GM18873 (cell line): ENCODE data around the gene TMEM185B.
"Not testable (repeated sequence)": the region's sequence is repeated elsewhere in the genome, so short reads cannot be mapped to it uniquely, and the experiment has no call there.

ENCODE experiments used
- ATAC-seq: cut with Tn5 transposase; IDR thresholded peaks from one replicate; pipeline ENCODE4 v1.9.1; 2021; ENCODE audit warnings: mild to moderate bottlenecking, moderate library complexity, moderate number of reproducible peaks; ENCODE audit not compliant: unreplicated experiment, low FRiP score

Gene TMEM185B

DNA sequence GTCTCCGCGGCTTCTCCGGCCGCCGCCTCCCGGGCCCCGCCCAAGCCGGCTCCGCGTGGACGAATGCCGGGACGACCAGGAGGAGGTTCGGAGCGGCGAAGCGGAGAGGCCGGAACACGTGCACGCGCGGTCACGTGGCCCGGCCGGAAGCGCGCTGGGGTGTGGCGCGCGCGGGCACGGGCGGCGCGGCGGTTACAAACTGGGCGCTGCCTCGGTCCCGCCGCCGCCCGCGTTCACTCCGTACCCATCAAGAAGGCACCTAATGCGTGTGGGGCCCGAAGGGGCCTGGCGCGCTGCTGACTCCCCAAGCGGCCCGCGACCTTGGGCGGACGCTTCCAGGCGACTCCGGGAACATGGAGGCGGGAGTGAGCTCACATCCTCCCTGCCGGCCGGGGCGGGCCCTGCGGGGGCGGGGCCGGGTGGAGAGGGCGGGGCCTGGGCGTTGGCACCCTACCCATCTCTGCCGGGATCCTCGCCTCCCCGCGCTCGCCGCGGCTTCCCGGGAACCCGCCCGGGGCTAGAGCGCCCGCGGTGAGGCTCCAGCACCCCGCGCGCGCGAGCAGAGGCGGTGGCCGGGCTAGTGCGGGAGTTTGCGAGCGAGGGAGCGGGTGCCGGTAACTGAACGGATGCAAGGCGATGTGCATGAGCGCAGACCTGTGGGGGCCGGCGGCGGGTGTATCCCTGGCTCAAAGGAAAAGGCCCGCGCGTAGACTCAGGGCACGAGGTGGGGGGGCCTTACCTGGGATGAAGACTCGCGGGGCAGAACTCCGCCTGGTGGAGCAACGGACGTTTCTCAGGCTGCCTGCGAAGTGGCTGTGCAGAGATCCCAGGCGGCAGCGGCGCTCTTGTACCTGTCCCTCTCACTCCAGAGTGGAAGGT lies at the start of gene TMEM185B:
TSS of gene TMEM185B (minus strand) at position 367 of the 879 bp plus-strand sequence. CDS start 424 bp downstream, outside the sequence.
- ATAC-seq: peak; percentile 73

DNA sequence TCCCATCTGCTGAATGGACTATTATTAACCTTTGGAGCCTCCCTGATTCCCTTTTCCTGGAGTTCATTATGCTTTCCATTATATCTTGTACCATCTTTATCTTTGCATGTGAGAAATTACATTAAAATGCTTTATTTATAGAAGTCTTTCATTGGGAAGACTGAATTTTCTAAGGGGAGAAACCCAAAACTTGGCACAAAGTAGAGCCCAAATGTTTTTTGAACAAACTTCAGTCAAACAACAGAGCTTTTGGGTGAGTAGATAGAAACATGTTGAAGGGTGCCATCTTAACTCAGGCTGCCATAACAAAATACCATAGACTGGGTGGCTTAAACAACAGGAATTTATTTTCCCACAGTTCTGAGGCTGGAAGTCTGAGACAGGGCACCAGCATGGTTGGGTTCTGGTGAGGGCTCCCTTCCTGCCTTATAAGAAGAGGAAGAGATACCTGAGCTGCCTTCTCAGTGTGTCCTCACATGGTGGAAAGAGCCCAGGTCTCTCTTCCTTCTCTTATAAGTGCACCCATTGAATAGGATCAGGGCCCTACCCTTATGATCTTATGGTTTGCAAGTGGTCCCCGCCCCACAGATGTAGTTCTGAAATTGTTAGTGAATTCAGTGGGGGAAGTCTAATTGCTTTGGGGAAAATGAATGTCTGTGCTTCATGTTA lies 48.6 kb upstream of the TMEM185B start:
- ATAC-seq: no peak

DNA sequence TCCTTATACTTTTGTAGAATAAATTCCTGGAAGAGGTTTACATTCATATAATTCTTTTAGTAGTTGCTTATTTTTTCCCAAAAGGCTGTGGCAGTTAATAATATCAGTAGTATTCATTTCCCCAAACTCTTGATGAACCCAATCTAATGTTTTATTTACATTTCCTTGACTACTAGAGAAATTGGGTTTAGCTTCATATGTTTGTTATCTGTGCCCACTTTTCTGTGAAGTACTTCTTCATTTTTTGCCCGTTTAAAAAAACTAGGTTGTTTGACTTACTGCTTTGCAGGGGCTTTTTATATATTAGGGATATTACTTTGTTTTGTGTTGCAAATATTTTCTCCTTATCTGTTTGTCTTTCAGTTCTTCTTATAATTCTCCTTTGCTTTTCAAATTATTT lies 46.6 kb upstream of the TMEM185B start:
- ATAC-seq: no peak

DNA sequence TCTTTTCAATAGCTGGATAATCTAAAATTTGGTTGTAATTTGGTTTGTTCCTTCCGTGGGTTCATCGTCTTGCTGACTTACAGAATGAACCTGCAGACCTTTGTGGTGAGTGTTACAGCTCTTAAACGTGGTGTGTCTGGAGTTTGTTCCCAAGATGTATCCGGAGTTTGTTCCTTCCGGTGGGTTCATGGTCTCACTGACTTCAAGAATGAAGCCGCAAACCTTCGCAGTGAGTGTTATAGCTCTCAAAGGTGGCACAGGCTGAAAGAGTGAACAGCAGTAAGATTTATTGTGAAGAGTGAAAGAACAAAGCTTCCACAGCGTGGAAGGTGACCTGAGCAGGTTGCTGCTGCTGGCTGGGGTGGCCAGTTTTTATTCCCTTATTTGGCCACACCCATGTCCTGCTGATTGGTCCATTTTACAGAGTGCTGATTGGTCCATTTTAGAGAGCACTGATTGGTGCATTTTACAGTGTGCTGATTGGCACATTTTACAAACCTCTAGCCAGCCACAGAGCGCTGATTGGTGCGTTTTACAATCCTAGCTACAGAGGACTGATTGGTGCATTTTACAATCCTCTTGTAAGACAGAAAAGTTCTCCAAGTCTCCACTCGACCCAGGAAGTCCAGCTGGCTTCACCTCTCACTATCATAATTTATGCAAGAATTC lies 46.0 kb upstream of the TMEM185B start:
- ATAC-seq: no peak

DNA sequence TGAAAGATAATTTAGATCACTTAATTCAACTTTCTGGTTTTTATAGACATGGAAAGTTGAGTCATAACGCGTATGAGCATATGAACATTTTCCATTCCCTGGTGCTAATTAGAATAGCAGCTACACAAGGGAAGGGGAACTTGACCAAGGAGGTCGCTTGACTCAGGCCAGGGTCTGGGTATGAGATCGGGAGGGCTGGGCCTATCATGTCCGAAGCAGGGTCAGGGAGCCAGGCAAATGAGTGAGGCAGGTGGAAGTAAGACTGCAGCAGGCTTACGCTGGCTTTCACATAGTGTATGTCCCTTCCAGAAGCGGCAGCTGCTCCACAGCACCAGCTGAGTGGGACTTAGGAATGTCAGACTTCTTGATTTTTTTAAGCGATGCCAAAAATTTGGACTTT lies 44.1 kb upstream of the TMEM185B start:
- no peak for ATAC-seq

DNA sequence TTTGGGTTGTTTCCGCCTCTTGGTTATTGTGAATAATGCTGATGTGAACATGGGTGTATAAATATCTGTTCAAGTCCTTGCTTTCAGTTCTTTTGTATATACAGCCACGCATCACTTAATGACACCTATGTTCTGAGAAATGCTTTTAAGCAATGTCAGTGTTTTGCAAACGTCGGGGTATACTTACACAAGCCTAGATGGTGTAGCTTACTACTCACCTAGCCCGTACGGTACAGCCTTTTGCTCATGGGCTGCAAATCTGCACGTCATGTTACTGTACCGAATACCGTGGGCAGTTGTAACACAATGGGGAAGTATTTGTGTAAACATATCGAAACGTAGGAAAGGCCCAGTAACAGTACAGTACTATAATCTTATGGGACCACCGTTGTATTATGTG lies 41.8 kb upstream of the TMEM185B start:
- no peak for ATAC-seq

DNA sequence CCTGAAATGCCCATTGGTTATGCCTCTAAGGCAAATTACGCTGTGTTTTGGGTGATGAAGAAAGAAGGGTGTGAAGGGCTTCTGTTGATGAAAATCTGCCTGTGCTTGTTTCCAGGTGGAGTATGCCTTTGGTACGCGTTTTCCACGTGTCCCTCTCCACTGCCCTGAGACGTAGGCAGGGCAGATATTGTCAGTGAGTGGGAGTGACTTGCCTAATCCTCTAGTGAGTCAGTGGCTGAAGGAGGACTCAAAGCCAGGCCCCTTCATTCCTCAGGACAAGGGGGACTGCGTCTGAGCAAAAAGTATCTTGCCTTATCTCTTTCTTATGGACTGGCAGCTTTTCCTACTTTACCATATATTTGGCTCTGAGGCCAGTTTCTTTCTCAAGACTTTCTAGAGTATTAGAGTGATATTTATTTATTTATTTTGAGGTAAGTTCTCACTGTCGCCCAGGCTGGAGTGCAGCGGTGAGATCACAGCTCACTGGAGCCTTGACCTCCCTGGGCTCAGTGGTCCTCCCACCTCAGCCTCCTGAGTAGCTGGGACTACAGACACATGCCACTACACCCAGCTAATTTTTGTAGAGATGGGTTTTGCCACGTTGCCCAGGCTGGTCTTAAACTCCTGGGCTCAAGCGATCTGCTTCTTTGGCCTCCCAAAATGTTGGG lies 39.7 kb upstream of the TMEM185B start:
- no peak for ATAC-seq

DNA sequence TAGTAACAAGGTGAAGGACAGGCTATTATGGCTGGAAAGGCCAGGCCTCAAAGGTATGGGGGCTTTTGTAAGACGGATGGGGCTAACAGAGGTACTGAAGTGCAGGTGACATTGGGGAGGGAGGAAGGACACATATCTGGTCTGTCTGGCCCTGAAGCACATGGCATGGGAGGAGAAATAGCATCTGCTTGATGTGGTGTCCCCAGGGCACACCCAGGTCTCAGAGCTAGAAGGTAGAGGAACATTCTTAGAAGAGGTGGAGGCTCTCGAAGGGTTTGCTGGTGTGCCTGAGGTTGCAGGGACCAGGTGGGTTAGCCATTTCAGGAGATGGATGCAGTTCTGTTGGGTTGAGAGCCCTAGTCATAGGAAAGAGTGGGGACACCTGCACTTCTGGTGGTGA lies 39.0 kb upstream of the TMEM185B start:
- ATAC-seq: no peak

DNA sequence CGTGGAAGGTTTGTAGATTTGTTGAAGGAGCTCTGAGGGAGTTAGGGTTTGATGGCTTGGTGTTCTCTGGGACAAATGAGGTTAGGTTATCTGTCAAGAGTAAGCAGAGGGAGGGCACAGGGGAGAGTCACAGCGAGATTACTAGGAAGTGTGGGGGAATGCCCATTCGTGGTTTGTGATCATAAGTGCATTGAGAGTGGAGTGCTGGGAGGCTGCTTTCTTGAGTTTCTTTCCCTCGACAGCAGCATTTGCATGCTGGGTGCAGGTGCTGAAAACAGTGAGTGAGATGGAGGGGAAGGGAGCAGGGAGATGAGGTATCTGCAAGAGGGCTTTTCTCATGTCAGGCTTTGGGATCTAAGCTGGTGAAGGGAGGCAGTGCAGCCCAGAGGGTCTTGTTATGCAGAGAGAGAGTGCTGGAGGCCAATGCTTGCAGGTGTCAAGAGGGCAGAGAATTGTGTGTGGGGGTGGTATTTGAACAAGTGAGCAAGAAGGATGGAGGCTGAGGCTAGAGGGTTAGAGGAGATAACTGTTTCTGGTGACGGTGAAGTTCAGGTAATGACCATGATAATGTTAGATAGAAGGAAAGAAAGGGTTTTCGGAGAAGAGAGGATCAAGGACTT lies 38.3 kb upstream of the TMEM185B start:
- ATAC-seq: peak; percentile 96

DNA sequence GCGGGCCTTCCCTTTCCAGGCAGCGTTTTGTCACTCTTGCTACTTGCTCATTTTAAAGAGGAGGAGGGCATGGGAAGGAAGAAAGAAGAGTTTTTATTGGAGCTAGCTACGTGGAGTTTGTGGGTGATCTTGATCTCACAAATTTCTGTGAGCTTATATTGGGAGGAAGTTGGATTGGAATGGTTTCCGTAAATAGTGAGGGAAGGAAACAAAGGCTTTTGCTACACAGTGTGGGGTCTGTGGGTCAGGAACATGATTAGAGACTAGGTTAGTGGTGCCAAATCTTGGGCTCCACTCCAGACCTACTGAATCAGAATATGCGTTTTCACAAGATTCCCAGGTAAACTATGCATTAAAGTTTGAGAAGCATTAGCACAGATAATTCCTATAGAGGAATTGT lies 37.5 kb upstream of the TMEM185B start:
- no peak for ATAC-seq

DNA sequence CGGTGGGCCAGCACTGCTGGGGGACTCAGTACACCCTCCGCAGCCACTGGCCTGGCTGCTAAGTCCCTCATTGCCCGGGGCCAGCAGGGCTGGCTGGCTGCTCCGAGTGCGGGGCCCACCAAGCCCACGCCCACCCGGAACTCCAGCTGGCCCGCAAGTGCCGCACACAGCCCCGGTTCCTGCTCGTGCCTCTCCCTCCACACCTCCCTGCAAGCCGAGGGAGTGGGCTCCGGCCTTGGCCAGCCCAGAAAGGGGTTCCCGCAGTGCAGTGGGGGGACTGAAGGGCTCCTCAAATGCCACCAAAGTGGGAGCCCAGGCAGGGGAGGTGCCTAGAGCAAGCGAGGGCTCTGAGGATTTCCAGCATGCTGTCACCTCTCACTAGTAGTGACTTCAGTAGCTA lies 36.7 kb upstream of the TMEM185B start:
- ATAC-seq: not testable (repeated sequence)

DNA sequence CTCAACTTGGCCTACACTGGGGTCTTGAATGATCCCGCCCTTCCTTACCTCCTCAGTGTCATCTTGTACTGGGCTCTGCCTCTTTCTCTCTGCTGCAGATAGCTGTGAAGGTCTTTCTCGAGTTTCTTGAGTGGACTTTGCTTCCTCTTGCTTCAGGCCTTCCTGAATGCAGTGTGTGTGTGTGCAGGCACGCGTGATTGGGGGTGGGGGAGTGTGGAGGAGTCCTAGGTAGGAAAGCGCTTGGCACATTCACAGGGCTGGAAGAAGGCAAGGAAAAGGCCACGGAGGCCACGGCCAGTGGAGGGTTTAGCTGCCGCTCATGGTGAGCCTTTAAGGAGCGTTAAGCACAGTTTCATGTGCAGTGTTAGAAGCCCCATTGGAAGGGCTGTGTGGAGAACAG lies 35.0 kb upstream of the TMEM185B start:
- ATAC-seq: no peak

DNA sequence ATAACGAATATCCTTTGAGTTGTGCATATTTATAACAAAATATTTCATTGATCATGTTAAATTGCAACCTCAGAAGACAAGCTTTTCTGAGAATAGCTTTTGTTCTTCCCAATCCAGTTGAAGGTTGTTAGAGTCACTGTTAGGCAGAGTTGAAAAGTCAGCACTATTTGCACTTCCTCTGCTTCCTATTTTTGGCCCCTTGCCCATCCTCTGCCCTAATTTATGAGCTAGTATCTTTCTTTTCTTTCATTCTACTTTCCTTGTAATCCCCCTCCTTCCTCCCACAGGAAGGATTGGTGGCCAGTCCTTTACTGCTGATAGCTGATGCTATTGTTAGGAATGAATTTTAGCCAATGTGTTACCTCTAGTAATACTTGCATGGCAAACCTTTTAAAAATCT lies 34.3 kb upstream of the TMEM185B start:
- no peak for ATAC-seq

DNA sequence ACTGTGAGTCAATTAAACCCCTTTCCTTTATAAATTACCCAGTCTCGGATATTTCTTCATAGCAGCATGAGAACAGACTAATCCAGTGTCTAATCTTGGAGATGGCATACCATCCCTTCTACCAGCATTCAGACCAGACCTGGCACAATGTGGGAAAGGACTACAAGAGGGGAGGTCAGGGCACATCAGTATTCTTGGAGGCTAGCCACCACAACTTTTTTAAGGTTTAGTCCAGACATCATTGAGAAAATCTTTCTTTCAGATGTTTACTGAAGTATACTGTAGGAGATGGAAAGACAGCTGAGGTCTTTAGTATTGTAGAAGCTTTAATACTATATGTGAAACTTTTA lies 33.4 kb upstream of the TMEM185B start:
- no peak for ATAC-seq

DNA sequence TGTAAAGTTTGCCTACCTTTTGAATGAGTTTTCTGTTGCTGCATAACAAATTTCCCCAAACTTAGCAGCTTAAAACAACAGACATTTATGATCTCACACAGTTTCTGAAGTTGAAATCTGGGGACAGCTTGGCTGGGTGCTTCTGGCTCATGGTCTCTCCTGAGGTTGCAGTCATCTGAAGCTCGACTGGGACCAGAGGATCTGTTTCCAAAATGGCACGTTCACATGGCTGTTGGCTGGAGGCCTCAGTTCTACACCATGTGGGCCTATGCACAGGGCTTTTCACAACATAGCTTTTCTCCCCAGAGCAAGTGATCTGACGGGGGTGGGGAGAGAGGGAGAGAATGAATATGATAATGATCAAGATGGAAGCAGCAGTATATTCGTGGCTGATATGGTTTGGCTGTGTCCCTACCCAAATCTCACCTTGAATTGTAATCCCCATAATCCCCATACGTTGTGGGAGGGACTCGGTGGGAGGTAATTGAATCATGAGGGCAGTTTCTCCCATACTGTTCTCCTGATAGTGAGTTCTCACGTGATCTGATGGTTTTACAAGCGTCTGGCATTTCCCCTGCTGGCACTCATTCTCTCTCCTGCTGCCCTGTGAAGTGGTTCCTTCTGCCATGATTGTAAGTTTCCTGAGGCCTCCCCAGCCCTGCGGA lies 32.9 kb upstream of the TMEM185B start:
- no peak for ATAC-seq

DNA sequence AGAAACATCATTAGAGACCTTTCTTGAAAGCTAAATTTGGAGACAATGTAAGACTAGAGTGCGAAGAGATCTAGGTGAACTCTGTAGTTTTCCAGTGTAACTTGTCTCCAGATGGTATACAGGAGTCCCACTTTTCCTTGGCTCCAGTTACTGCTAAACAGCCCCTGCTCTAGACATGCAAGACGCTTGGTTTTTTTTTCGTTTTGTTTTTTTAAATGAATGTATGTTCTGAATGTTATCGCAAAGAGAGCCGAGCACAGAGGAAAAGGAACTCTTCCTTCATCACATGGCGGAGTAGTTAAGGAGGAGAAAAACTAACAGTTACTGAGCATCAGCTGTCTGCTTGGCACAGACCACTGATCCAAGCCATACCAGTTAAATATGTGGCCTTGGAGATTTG lies 31.9 kb upstream of the TMEM185B start:
- no peak for ATAC-seq

DNA sequence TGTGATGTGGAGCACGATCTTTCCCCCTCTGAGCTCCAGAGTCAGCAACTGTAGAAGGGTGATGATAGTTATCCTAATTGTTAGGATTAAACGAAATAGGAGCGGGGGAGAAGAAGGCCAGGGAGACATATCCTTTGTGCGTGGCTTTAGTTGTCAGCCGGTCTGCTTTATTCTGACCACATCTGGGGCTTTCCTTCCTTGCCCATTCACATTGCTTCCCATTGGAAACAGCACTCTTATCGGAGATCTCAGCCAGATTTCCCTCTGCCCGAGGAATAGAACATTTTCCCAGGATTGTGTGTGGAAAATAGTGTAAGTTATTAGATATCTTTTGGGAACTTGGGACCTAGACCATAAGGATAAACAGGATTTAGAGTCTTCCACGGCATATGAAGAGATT lies 31.0 kb upstream of the TMEM185B start:
- no peak for ATAC-seq

DNA sequence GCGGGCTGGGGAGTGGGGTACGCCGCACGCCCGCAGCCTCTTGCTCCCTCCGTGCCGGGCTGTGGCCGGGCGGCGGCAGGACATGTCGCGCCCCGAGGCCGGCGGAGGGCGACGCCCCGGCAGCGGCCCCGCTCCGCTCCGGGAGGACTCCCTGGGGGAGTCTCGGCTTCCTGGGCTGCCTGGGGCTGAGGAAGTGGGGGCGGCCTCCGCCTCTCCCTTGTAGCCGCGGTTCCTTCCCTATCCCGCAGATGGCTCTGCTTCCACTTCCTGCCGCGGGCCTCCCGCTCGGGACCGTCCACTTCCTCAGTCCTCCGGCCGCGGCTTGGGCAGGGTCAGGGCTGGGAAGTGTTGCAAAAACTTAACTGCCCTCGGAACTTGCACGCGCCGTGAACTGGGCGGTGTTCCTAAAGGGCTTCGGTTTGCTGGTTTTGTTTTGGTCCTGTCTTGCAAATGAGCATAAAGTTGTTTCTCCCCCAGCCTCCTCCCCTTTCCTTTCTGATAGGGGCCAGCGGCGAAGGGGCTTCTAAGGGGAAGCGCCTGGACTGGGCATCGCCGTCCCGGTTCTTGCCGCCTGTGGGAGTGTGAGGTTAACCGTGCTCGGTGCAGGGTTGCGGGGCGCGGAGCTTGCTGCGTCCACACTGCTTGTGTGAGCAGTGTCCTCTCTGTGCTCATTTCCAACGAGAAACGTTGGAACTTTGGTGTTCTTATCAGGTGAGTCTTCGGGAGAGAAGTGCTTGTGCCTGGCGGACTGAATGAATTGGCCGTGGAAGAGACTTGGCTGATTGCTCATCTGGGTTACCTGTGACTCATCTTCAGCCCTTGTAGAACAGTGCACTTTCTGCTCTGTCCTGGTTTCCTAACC lies 30.1 kb upstream of the TMEM185B start:
- peak; percentile 2 for ATAC-seq
